HG03025 (cell line): Measurements from ENCODE around the gene MLLT10.

Experiments
- ATAC-seq: cut with Tn5 transposase; IDR thresholded peaks from one replicate; pipeline ENCODE4 v1.9.1; 2021; ENCODE audit warnings: mild to moderate bottlenecking, moderate library complexity; ENCODE audit not compliant: unreplicated experiment, low FRiP score

The MLLT10 gene

GRCh38 chr10:21500578-21500910 lies 33.5 kb upstream of the MLLT10 start:
- no peak for ATAC-seq

- ATAC-seq = no peak
Observed at GRCh38 chr10:21501091-21501490, 32.9 kb upstream of the MLLT10 start.

GRCh38 chr10:21501731-21502347 lies 32.2 kb upstream of the MLLT10 start:
- no peak for ATAC-seq

- ATAC-seq = no peak
Observed at GRCh38 chr10:21502348-21502740, 31.7 kb upstream of the MLLT10 start.

- no peak for ATAC-seq
Observed at GRCh38 chr10:21503542-21503941, 30.5 kb upstream of the MLLT10 start.

- ATAC-seq = no peak
Observed at GRCh38 chr10:21505711-21506278, 28.2 kb upstream of the MLLT10 start.

- no peak for ATAC-seq
Observed at GRCh38 chr10:21506351-21506750, 27.7 kb upstream of the MLLT10 start.

- ATAC-seq = no peak
Observed at GRCh38 chr10:21507150-21507549, 26.9 kb upstream of the MLLT10 start.

GRCh38 chr10:21508706-21509331 lies 25.2 kb upstream of the MLLT10 start:
- ATAC-seq = no peak

- ATAC-seq = no peak
Observed at GRCh38 chr10:21509341-21510240, 24.4 kb upstream of the MLLT10 start.

GRCh38 chr10:21510241-21511094 lies 23.6 kb upstream of the MLLT10 start:
- ATAC-seq = no peak

GRCh38 chr10:21511095-21511570 lies 22.9 kb upstream of the MLLT10 start:
- no peak for ATAC-seq

- no peak for ATAC-seq
Observed at GRCh38 chr10:21511946-21512572, 22.0 kb upstream of the MLLT10 start.

GRCh38 chr10:21512573-21513404 lies 21.2 kb upstream of the MLLT10 start:
- no peak for ATAC-seq

- ATAC-seq = no peak
Observed at GRCh38 chr10:21513405-21513788, 20.6 kb upstream of the MLLT10 start.

GRCh38 chr10:21514129-21514817 lies 19.8 kb upstream of the MLLT10 start:
- ATAC-seq = no peak

- ATAC-seq = no peak
Observed at GRCh38 chr10:21514818-21515351, 19.1 kb upstream of the MLLT10 start.
